KBM-7 (cell line): ENCODE measurements around the gene KIF27.
A peak's percentile ranks its signal among the peaks of the same experiment; 100 is the strongest.
"Not testable (repeated sequence)": the region's sequence is repeated elsewhere in the genome, so short reads cannot be mapped to it uniquely, and the experiment has no call there.

Source experiments
- DNase-seq: peaks from one replicate; pipeline ENCODE4 v3.0.0-alpha.2; 2015
- in situ Hi-C: fragments of 300-500 bp; cut with MboI; formaldehyde crosslinking; loops from 2 replicates; pipeline ENCODE4 v1.14.3; 2020; ENCODE audit warnings: low sequenced_read_pairs, low pct_unique_long_range_greater_than_20kb, mixed read lengths

Gene KIF27

DNA sequence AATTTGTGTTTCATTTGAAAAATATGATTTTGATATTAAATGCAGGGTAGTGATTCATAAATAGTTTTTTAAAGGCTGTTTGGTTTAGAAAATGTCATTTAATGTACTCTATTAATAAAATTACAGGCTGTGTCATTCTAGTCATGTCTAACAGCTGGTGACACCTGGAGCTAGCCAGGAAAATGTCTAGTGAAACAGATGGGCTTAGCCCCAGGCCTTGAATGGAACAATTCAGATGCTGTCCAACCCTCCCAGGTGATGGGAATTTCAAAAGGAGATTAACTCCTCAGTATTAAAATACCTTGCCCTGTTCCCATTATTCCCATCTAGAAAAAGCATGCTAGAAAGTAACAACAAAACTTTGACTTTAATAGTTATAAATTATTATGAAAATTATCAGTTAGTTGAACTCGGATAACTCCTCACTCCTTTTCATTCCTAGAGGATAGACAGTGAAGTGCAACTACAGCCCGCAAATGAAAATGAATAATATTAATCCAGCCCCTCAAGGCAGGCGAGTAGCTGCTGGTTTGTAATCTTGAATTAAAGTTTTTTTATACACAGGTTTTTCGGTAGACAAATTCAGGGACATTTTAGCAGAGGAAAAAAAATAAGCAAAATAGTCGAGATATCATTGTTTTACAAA, 90.7 kb downstream of the KIF27 start:
- in situ Hi-C loops, DNase-seq: not testable (repeated sequence)

DNA sequence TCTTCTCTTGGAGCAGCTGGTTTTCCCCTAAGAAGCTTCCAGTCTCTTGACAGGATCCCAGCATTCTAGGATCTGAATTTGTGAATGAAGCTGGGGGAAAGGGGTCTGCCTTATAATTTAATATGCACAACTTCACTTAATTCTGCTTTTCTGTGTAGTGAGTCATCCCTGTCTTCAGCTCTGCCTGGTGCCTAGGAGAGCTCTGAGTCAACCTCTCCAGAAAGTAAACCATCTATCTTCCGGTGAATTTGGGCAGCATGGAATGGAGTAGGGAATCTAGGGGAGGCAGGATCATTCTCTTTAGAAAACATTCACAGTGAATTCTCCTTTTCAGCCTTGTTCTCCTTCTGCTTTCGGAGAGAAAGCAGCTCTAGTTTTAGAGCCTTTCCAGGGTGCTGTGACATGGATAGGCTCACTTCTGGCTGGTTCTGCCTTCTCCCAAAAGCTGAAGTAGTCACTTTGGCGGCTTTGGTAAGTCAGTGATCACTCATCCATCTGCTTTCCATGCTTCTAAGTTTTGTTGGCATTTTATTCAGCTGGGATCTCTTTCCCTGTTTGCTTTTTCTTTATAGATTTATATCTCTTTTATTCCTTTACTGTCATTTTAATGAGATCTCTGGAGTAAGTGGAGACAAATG, 96.1 kb downstream of the KIF27 start:
- in situ Hi-C loops, DNase-seq: not testable (repeated sequence)

DNA sequence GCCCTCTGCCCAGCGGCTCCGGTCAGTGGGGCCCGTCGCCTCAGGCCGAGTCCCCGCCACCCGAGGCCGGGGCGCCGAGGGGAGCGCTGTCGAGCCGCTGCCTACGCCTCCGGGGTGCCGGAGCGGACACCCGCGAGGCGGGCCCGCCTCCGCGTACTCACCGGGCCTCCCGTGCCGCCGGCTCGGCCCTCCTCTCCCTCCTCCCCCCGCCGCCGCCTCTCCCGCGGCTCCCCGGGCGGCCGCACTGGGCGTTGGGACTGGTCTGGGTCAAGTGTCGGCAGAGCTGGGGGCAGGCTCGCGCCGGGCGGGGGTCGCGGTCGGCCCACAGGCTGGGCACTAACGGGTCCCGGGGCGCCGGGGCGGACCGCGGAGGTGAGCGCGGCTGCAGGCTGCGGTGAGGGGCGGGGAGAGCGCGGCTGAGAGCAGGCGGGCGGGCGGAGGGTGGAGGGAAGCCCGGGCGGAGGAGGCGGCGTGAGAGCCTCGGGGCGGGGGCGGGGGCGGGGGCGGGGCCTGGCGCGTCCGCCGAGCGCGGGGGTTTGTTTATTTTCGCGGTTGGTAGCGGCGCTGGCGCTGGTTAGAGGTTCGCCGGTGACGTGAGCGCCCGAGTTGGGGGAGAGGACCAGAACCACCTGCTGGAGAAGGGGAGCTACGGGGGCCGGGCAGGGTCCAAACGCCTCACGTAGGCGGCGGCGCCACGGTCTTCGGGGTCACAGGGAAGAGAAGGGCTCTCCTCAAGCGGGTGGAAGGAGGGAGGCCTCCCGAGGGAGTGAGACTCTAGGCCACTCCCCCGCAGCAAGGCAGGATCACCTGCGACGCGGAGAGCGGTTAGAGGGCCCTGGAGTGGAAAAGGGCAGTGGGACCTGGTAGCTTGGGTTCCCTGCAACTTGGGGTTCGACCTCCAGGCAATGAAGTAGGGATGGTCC, 103.6 kb downstream of the KIF27 start, which contains the start of gene GKAP1:
Gene GKAP1 (minus strand): TSS at position 414 of the 923 bp plus-strand sequence. CDS start 11,252 bp downstream, outside the sequence.
- in situ Hi-C loops, result not testable (repeated sequence)
- DNase-seq, result peak; percentile 63

DNA sequence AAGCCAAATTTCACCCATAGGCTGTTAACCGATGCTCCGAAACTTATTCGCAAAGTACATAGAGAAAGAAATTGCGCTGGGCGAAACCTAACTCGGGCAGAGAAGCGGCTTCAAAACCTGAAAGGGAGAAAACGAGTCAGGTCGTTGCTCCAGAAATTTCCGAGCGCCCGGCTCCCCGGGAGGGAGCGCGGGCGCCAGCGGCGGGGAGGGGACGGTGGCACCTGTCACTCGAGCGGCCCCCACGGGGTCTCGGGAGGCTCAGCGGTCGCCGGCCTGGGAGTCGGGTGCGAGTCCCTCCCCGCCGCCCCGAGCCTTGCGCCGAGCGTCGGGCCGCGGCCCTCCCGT, 104.2 kb downstream of the KIF27 start:
- in situ Hi-C loops, DNase-seq: not testable (repeated sequence)

DNA sequence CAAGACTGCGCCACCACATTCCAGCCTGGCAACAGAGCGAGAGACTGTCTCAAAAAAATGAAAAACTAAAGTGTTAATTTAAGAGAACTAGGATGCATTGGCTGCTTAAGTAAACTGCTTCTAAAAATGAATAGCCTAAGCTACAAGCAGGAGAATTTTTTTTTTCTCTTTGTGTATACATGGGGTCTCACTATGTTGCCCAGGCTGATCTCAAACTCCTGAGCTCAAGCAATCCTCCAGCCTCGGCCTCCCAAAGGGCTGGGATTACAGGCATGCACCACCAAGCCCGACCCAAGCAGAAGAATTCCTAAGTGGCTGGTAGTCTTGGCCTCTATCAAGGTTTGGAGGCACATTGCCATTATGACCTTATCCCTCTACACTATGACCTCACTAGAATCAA, 106.1 kb downstream of the KIF27 start:
- DNase-seq, in situ Hi-C loops: not testable (repeated sequence)

DNA sequence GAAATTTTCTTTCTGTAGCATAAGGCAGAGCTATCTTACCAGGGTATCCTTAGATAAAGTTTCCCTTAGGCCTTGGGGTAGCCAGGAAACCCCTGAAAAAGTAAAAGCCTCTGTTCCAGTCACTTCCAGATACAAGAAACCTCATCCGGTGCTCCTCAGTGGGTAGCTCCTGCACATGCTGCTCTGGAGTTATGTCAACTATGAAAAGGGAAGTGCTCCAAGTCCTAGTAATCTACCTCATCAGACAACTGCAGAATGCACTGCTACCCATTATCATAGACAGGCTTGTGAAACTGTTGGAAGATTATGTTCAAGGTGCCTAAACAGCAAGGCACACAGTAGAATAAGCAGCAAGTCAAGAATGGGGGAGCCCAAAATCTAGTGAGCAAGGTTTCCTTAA, 112.0 kb downstream of the KIF27 start:
- DNase-seq, in situ Hi-C loops: not testable (repeated sequence)

DNA sequence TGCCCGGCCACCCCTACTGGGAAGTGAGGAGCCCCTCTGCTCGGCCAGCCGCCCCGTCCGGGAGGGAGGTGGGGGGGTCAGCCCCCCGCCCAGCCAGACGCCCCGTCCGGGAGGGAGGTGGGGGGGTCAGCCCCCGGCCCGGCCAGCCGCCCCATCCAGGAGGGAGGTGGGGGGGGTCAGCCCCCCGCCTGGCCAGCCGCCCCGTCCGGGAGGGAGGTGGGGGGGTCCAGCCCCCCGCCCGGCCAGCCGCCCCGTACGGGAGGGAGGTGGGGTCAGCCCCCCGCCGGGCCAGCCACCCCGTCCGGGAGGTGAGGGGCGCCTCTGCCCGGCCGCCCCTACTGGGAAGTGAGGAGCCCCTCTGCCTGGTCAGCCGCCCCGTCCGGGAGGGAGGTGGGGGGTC, 116.8 kb downstream of the KIF27 start:
- DNase-seq, in situ Hi-C loops: not testable (repeated sequence)

DNA sequence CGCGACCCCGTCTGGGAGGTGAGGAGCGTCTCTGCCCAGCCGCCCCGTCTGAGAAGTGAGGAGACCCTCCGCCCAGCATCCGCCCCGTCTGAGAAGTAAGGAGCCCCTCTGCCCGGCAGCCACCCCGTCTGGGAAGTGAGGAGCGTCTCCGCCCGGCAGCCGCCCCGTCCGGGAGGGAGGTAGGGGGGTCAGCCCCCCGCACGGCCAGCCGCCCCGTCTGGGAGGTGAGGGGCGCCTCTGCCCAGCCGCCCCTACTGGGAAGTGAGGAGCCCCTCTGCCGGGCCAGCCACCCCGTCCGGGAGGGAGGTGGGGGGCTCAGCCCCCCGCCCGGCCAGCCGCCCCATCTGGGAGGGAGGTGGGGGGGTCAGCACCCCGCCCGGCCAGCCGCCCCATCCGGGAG, 117.3 kb downstream of the KIF27 start:
- in situ Hi-C loops, DNase-seq: not testable (repeated sequence)

DNA sequence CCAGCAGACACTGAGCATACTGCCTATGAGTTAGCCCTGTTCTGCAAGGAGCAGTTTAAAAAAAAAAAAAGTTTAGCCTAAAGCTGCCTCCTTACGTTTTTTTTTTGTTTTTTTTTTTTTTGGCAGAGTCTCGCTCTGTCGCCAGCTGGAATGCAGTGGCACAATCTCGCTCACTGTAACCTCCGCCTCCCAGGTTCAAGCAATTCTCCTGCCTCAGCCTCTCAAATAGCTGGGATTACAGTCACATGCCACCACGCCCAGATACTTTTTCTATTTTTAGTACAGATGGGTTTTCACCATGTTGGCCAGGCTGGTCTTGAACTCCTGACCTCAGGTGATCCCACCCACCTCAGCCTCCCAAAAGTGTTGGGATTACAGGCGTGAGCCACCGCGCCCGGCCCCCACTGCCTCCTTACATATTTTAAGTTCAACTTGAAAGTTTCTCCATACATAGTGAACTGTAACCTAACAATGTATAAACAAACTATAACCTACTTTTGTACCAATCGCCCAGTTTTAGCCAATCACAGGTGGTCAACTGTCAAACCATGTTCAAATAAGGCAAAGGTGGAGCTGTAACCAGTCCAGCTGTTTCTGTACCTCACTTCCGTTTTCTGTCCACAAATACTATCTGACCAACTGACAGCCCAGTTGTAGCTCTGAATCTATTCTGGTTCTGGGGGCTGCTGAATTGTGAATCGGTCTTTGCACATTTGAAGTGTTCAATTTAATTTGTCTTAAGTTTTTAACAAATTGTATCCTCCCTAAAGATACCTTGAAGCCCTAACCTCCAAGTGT, 120.8 kb downstream of the KIF27 start:
- no peak for DNase-seq
- in situ Hi-C loops, result no loop called here

DNA sequence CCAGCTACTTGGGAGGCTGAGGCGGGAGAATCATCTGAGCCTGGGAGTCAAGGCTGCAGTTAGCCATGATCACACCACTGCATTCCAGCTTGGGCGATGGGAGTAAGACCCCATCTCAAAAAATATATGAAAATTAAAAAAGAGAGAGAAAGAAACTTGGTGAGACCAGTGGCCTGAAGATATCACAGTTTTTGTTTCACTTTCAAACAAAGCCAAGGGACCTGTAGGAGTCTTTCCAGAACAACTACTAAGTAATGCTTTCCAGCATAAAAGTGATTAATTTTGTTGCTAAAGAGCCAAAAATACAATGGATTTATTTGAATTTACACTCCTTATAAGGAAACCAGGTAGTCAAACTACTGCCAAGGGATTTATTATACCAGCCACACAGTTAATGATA, 127.2 kb downstream of the KIF27 start:
- DNase-seq, result no peak
- in situ Hi-C loops, result no loop called here

DNA sequence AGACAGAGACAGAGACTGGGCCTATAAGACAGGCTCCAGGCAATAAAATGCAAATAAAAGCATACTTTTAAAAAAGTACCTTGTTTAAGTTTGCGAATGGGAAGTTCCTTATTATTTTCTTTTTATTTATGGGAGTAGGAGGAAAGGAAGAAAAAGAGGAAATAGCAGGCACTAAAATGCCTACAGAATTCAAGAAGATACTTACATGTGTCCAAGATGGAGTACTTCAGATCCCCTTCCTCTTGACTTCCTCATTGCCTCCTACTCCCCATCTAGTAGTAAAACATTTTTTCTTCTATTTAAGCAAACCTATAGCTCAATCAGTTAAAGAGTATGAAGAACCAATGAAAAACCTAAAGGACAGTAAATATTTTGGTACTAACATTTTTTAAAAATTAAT, 128.5 kb downstream of the KIF27 start:
- in situ Hi-C loops, result no loop called here
- DNase-seq, result peak; percentile 32
